Hypothalamus (tissue), 51 donors: Measurements from ENCODE around the gene TMC8.
"Not testable (repeated sequence)": the region's sequence is repeated elsewhere in the genome, so short reads cannot be mapped to it uniquely, and the experiment has no call there.

Experiments
- DNase-seq, 51 donors: peaks; one replicate each; lab custom pipeline; 2025; lab: John Stamatoyannopoulos, UW

TMC8 gene

DNA sequence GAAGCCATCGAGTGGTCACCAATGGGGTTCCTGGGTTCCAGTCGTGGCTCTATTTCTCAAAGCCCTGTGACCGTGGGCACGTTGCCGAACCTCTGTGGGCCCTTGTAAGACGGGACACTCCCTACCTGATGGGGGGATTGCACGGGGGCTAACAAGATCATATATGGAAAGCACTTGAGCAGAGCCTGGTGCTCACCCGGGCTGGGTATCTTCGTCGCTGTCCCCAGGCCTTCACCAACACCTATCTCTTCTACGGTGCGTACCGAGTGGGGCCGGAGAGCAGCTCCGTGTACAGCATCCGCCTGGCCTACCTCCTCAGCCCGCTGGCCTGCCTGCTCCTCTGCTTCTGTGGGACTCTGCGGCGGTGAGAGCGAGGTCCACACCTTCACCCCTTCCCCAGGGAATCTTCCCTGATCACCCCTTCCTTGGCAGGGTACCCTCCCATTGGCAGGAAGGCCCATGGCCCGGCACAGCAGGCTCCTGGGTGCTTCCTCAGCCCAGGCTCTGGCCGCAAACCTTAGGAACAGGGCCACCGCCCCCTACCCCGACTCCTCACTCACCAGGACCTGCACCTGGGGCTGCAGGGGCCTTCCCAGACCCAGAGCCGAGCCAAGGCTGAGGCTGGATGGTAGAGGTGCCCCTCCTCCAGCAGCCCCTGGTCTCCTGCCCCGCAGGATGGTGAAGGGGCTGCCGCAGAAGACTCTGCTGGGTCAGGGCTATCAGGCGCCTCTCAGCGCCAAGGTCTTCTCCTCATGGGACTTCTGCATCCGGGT, 2.8 kb downstream of the TMC8 start:
- no peak for DNase-seq

DNA sequence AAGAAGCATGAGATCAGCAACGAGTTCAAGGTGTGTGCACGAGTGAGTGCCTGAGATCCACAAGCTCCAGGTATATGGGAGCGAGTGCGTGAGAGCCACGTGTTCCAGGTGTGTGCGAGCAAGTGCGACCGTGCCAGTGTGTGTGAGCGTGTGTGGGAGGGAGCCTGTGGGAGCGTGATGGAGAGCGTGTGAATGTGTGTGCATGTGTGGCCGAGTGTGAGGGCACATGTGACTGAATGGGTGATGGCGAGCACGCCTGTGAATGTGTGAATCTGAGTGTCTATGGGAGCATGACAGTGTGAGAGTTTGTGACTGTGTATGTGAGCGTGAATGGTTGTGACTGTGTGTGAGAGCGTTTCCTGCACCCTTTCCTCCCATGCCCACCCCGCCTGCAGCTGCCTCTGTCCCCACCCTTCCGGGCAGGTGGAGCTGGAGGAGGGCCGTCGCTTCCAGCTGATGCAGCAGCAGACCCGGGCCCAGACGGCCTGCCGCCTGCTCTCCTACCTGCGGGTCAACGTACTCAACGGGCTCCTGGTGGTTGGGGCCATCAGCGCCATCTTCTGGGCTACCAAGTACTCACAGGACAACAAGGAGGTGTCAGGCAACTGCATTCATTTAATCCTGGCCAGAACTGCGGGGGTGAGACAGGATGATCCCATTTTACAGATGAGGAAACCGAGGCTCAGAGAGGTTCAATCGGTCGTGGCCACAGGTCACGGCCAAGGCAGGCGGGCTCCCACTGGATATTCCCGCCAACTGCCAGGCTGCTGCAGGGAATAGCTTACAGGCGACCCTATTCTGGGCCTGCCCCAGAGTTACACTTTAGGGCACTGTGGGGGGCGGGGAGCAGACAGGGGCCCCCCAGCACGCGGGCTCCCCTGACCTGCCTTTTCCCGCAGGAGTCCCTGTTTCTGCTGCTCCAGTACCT, 3.7 kb downstream of the TMC8 start:
- DNase-seq = peak in 15 of 51 donors; percentile 20 to 69 (median 41)

DNA sequence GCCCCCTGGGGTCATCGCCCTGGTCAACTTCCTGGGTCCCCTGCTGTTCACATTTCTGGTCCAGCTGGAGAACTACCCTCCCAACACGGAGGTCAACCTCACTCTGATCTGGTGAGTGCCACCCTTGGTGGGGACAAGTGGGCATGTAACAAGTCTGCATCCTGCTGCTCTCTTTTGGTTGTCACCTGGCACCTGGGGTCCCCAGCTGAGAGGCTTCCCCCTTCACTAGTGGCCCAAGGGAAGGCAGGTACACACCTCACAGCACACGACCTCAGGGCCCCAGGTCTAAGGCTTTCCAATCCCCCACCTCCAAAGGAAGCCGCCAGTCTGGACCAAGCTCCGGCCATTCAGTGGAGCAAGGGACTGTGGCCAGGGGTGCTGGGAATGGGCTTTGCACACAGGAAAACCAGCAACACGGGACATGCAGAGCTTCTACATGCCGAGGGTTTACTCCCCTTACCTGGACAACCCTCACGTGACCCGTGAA, 4.4 kb downstream of the TMC8 start:
- no peak for DNase-seq

DNA sequence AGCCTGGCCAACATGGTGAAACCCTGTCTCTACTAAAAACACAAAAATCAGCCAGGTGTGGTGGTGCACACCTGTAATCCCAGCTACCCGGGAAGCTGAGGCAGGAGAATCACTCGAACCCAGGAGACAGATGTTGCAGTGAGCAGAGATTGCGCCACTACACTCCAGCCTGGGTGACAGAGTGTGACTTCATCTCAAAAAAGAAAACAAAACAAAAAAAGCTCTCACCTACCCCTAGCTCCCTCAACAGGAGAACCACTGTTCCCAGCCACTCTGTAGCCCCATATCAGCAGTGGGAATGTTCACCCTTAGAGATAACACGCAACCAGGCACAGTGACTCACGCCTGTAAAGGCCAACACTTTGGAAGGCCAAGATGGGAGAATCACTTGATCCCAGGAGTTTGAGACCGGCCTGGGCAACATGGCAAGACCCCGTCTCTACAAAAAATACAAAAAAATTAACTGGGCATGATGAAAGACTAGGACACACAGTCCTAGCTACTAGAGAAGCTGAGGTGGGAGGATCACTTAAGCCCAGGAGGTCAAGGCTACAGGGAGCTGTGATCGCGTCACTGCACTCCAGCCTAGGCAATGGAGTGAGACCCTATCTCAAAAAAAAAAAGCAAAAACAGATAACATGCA, 5.4 kb downstream of the TMC8 start:
- no peak for DNase-seq

GRCh38 chr17:78137392-78138203, 7.0 kb downstream of the TMC8 start:
- no peak for DNase-seq

DNA sequence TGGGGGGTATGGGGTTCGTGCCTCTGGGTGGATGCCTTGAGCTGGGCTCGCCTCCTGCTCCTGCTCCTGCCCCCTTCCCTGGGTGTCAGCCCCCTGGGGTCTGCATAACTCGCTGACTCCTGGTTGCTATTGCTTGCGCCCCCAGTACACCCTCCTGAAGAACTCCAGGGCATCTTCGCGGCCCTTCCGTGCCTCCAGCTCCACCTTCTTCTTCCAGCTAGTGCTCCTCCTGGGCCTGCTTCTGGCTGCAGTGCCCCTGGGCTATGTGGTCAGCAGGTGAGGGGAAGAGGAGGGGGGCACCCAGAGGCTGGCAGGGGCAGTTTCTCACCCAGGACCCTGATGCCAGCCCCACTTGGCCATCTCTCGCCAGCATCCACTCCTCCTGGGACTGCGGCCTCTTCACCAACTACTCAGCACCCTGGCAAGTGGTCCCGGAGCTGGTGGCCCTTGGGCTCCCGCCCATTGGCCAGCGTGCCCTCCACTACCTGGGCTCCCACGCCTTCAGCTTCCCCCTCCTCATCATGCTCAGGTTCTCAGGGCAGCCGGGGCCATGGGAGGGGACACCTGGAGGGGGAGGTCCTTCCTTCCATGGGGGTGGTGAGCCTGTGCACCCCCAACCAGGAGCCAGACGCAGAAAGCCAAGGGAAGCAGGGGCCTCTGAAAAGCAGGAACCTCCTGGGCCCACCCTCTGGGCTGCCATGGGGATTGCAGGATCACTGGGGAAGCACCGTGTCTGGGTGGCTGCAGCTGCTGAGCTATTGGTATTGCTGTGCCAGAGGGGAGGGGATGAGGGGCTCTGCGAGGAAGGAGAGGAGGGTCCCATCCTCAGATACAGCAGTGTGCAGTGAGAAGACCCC, 7.9 kb downstream of the TMC8 start:
- DNase-seq = no peak

GRCh38 chr17:78139861-78140168, 9.2 kb downstream of the TMC8 start:
- not testable (repeated sequence) for DNase-seq

DNA sequence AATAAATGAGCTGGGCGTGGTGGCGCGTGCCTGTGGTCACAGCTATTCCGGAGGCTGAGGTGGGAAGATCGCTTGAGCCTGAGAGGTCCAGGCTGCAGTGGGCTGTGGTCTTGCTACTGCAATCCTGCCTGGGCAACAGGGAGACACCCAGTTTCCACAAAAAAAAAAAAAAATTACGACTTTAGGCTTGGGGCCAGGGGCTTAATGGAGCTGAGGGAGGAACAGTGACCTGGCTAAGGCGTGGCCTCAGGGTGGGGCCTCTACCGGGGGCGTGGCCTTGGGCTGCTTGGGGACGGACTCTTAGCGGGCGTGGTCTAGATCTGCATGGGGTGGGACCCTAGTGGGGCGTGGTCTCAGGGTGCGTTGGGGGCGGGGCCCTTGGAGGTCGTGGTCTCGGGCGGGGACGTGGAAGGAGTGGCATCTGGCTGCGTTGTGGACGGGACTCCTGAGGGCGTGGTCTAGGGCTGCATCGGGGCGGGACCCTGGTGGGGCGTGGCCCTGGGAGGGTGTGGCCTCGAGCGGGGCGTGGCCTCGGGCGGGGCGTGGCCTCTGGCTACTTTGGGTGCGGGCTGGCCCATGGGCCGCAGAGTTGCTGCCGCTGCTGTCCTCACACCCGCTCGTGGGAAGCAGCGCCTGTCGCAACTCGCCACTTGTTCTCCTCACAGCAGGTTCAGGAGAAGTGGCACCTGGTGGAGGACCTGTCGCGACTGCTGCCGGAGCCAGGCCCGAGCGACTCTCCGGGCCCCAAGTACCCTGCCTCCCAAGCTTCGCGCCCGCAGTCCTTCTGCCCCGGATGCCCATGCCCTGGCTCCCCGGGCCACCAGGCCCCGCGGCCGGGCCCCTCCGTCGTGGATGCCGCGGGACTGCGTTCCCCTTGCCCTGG, 9.8 kb downstream of the TMC8 start:
- peak in 17 of 51 donors; percentile 11 to 56 (median 46) for DNase-seq

DNA sequence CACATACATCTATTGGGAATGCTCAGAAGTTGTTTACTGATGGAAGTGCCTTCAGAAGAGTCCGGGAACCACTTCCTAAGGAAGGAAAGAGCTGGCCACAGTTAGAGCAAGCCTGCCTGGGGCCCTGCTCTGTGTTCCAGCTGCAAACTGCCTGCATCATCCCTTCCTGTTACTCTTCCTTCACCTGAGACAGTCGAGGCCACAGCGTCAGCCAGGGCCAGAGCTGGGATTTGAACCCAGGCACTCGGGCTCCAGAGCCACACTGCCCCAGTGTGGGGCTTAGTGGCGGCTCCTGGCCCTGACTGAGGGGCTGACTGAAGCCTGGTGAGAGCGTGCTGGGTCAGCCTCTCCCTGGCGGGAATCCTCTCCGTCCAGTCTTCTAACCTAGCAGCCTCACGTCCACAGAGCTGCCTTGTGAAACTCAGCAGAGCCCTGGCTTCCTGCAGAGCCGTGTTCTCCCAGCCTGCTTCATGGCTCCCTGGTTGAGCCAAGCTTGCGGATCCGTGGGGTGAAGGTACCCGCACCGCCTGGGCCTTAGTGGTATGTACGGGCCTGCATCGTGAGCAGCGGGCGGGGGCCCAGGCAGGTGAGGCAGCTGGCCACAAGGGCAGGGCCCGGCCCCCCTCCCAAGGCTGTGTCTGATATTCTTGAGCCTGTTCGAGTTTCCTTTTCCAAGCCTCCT, 11.0 kb downstream of the TMC8 start:
- no peak for DNase-seq

DNA sequence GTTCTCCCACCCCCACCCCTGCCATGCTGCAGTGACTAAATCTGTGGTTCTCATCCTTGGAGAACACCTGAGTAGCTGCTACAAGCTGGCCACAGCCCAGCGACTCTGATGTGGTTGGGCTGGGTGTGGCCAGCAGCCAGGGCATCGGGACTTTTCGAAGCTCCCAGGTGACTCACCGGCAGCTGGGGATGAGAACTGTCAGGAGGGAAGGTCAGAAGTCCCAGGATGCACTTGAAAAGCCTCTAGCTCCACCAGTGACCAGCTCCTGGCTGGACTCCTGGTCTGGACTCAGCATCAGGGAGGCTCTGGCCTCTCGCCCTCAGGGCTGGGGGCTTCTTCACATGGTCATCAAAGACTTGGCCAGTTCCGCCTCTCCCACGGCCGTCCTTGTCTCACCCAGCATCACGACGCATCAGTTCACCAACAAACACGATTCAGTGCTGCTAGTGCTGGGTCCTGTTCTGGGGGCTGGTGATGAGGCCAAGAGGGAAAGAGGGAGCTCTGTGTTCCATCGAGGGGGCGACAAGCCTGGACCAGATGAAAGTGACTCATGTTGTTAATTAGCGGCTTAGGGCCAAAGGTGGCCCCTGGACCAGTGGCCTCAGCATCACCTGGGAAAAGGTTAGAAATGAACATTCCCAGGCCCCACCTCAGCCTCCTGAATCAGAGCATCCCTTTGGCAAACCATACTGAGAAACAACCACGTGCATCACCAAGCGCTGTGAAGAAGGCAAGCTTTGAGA, 11.7 kb downstream of the TMC8 start:
- no peak for DNase-seq

DNA sequence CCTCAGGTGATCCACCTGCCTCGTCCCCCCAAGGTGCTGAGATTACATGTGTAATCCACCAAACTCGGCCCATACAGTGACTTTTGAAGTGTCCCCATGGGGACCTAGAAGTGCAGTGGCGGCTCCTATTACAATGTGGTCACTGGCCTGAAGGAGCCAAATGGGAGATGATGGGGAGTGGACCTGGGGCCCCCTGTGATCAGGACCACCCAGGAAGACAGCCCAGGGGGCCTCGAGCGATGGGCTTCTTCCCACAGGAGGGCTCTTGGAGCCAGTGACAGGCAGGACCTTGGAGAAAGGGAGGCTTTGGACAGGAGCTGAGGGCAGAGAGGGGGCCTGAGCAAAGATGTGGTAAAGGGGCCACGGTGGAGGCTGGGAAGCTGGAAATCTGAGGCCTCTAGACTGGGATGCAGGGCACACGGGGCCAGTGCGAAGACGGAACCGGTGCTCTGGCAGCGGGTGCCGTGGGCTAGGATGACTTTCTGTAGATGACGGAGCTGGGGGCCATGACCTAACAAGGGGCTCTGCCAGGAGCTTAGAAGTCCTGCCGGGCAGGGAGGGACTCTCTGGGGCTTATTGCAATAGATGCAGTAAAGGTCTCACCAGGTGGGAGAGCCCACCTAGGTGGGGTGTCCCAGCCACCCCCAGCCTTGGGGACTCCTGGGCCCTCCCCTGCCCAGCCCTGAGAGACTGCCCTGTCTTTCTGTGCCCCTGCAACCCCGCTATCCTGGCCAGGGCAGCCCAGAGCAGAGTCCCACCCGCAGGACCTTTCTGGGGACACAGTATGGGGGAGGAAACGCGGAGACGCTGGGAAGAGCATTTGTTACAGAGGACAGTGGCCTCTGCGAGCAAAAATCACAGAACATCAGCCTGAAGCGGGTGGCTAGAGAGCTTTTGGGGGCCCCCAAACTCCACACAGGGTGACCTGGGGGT, 12.9 kb downstream of the TMC8 start:
- DNase-seq = no peak

DNA sequence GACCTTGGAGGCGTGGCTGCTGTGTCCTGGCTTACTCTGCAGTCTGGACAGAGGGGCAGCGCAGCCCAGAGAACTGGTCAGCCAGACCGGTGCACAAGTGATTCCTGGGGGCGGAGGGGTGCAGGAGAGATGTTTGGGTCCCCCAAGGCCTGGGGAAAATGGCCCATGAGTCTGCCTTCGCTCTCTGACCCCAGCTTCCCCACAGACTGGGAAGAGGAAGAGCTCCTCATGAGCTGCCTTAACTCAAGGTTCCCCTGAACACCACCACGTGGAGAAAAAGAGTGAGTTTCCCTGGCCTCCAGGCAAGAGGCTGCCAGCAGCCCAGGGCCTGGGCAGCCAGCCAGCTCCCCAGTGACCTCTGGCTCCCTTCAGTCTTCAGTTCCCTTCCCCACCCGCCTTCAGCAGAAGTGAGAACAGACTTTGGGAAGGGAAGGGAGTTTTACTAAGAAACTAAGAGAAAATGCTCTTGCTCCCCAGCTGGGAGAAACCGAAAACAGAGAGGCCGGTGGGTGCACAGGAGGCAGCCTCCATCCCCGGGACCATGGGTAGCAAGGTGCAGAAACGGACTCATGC, 13.7 kb downstream of the TMC8 start:
- DNase-seq = peak in 41 of 51 donors; percentile 14 to 81 (median 67)

- DNase-seq = peak in 37 of 51 donors; percentile 21 to 80 (median 49)
Observed at GRCh38 chr17:78144736-78145641, 14.4 kb downstream of the TMC8 start.

GRCh38 chr17:78146471-78146869, 15.9 kb downstream of the TMC8 start:
- DNase-seq = no peak
